Measurements from ENCODE around the gene SLF1.

The SLF1 gene

DNA sequence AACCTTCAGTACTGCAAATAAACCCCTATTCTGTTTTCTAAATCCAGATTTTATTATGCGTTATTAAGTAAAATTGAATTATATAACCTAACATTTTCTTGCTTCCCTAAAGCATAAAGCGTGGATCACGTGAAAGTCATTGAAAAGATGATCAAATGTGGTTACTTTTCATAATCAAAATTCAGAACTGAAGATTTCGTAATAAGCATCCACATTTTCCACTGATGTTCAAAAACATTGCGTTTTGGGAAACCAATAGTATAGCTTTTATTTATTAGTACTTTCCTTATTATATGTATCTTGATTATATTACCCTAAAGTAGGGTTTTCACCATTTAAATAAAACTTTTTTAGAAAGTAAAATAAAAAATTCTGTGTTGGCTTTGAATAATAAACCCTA lies 1.8 kb downstream of the SLF1 start:
- DNase-seq (ENCODE audit: low read depth) = no peak
- TF ChIP-seq POLR2A (IDR thresholded peaks at IDR 0.05; ENCODE audit: extremely low read depth, insufficient read length) (no peak), CTCF (IDR thresholded peaks at IDR 0.05; ENCODE audit: low read depth, low read length) (no peak), MYC (IDR thresholded peaks at IDR 0.05; ENCODE audit: low read depth, low read length) (no peak), MAX (IDR thresholded peaks at IDR 0.05; ENCODE audit: low read depth, low read length) (no peak)
- H3K4me3 ChIP-seq (ENCODE audit: low read depth, low read length) = peak overlapping the region; percentile 21

DNA sequence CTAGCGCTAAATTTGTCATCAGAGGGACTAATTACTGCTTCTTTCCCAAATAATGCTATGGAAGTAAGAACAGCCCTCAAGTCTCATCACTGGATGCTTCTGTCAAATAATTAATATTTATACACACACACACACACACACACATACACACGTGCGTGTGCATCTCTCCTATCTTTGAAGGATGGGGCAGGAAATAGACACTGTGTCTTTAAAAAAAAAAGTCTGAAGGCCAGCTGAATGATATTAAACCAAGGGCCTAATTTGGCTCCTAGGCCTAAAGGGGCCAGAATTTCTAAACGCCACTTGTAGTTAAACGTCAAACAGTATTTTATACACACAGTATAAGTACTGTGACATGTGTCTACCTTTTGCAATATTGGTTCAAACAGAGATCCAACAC lies 3.3 kb downstream of the SLF1 start:
- peak overlapping the region; percentile 16 for H3K4me3 ChIP-seq (ENCODE audit: low read depth, low read length)
- no peak for DNase-seq (ENCODE audit: low read depth)
- TF ChIP-seq MYC (IDR thresholded peaks at IDR 0.05; ENCODE audit: low read depth, low read length) = no peak
- no peak for TF ChIP-seq CTCF (IDR thresholded peaks at IDR 0.05; ENCODE audit: low read depth, low read length)
- no peak for TF ChIP-seq POLR2A (IDR thresholded peaks at IDR 0.05; ENCODE audit: extremely low read depth, insufficient read length)

DNA sequence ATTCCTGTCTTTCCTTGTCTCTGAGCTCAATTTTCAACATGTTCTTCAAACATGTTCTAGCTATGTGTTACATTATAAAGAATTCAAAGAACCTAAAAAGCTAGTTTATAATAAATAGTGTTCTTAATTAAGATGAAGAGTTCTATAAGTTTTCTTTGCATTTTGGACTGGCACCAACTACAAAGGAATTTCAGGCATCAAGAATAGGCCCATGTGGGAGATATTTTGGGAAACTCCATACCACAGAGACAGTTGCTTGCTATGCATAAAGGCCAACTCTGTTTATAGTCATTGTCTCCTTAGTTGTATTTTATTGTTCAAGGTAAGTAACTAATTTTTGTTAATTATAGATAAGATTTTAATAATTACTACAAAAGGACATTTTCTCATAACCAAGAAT lies 4.5 kb downstream of the SLF1 start:
- TF ChIP-seq CTCF (IDR thresholded peaks at IDR 0.05; ENCODE audit: low read depth, low read length) (no peak), MAX (IDR thresholded peaks at IDR 0.05; ENCODE audit: low read depth, low read length) (no peak), MYC (IDR thresholded peaks at IDR 0.05; ENCODE audit: low read depth, low read length) (no peak), POLR2A (IDR thresholded peaks at IDR 0.05; ENCODE audit: extremely low read depth, insufficient read length) (no peak)

DNA sequence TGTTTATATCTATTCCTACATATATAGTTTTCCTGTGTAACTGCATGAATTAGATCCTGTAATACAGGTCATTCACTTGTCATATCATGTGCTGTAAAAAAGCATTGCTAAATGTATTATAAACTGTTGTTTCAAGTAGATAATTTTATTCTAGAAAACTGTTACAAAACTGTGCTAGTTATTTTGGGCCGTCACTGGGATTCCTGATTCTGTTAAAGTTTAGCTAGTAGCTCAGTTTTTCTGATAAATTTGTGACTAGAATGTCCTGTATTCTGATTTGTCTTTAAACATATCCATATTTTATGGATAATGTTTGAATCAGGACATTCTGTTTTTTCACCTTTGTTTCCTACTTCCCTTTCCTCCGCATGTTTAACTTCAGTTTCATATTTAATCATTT lies 5.4 kb downstream of the SLF1 start:
- no peak for TF ChIP-seq CTCF (IDR thresholded peaks at IDR 0.05; ENCODE audit: low read depth, low read length)
- no peak for DNase-seq (ENCODE audit: low read depth)
- H3K4me3 ChIP-seq (ENCODE audit: low read depth, low read length) = no peak overlapping the region

More for the DNA sequence above, 4.5 kb downstream of the SLF1 start:
- H3K4me3 ChIP-seq (ENCODE audit: low read depth, low read length) = no peak overlapping the region
- DNase-seq (ENCODE audit: low read depth) = no peak

- H3K4me3 ChIP-seq (ENCODE audit: low read depth, low read length) = no peak overlapping the region
- no peak for DNase-seq (ENCODE audit: low read depth)
- TF ChIP-seq MYC (IDR thresholded peaks at IDR 0.05; ENCODE audit: low read depth, low read length) = no peak
These were observed 8.7 kb downstream of the SLF1 start for GRCh38 chr5:94627191-94627590.

- DNase-seq (ENCODE audit: low read depth) = no peak
- H3K4me3 ChIP-seq (ENCODE audit: low read depth, low read length) = no peak overlapping the region
- TF ChIP-seq MYC (IDR thresholded peaks at IDR 0.05; ENCODE audit: low read depth, low read length) (no peak), CTCF (IDR thresholded peaks at IDR 0.05; ENCODE audit: low read depth, low read length) (no peak), POLR2A (IDR thresholded peaks at IDR 0.05; ENCODE audit: extremely low read depth, insufficient read length) (no peak), MAX (IDR thresholded peaks at IDR 0.05; ENCODE audit: low read depth, low read length) (no peak)
These were observed 13.6 kb downstream of the SLF1 start for GRCh38 chr5:94632024-94632423.

DNA sequence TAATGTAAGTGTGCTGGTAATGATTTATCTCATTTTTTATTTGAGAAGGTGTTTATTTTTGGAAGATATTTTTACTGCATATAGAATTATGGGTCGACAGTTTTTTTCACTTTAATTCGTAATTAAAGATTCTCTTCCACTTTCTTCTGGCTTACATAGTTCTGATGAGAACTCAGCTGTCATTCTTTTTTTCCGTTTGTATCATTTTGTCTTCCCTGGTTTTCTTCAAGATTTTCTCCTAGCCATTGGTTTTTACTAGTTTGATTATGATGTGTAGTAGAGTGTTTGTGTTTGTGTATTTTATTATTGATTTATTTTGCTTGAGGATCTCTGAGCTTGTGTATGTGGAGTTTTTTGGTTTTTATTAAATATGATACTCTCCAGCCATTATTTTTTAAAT lies 21.7 kb downstream of the SLF1 start:
- no peak overlapping the region for H3K4me3 ChIP-seq (ENCODE audit: low read depth, low read length)
- DNase-seq (ENCODE audit: low read depth) = no peak
- TF ChIP-seq MYC (IDR thresholded peaks at IDR 0.05; ENCODE audit: low read depth, low read length) = no peak
- no peak for TF ChIP-seq MAX (IDR thresholded peaks at IDR 0.05; ENCODE audit: low read depth, low read length)
- TF ChIP-seq POLR2A (IDR thresholded peaks at IDR 0.05; ENCODE audit: extremely low read depth, insufficient read length) = no peak
- TF ChIP-seq CTCF (IDR thresholded peaks at IDR 0.05; ENCODE audit: low read depth, low read length) = no peak

All from NB4 (cell line).